IPS DF 4.7 (cell line): ENCODE data around the gene ADI1.
"Not testable (repeated sequence)": the region's sequence is repeated elsewhere in the genome, so short reads cannot be mapped to it uniquely, and the experiment has no call there.

ENCODE experiments used
- DNase-seq: peaks from one replicate; pipeline ENCODE4 v3.0.0-alpha.2; 2013; ENCODE audit warnings: low spot score; ENCODE audit errors: extremely low read depth

Gene ADI1

GRCh38 chr2:3449936-3450335 is 69.4 kb downstream of the ADI1 start:
- DNase-seq = no peak

GRCh38 chr2:3449086-3449485 is 70.2 kb downstream of the ADI1 start:
- no peak for DNase-seq

- not testable (repeated sequence) for DNase-seq
These were observed 70.9 kb downstream of the ADI1 start for GRCh38 chr2:3448441-3448911.

GRCh38 chr2:3447789-3448317 is 71.5 kb downstream of the ADI1 start:
- DNase-seq = no peak
